GM12878 (cell line): ENCODE data around the gene RNF112.

Experiments used
- FOXM1 ChIP-seq: IDR thresholded peaks from 2 replicates; pipeline ENCODE4 v1.6.1; 2012; ENCODE audit warnings: low read depth, mild to moderate bottlenecking, inconsistent platforms, low read length, moderate library complexity
- STAT3 ChIP-seq: IDR thresholded peaks from 2 replicates; pipeline ENCODE4 v1.6.1; 2011; ENCODE audit warnings: low read depth, low read length, improper control_type of control experiment
- TCF3 ChIP-seq: IDR thresholded peaks from 2 replicates; pipeline ENCODE4 v1.6.1; 2012; ENCODE audit warnings: low read depth, mild to moderate bottlenecking, low read length, borderline replicate concordance; ENCODE audit not compliant: insufficient read depth
- TF ChIP-seq, protein P1 (sequence below): IDR thresholded peaks from 2 replicates; pipeline ENCODE4 v1.6.1; 2011; ENCODE audit warnings: mild to moderate bottlenecking, low read depth, low read length, moderate library complexity; ENCODE audit not compliant: insufficient replicate concordance
- TF ChIP-seq, protein P2 (sequence below): IDR thresholded peaks from 2 replicates; pipeline ENCODE4 v1.6.1; 2012; ENCODE audit warnings: low read depth, low read length, improper control_type of control experiment
- TF ChIP-seq, protein P3 (sequence below): fragments of 450-650 bp; formaldehyde crosslinking; IDR thresholded peaks from 2 replicates; pipeline ENCODE4 v1.4.0; 2022; ENCODE audit warnings: mild to moderate bottlenecking, moderate library complexity
- TF ChIP-seq, protein P4 (sequence below): IDR thresholded peaks from 2 replicates; pipeline ENCODE4 v1.6.1; 2011; ENCODE audit warnings: borderline replicate concordance, low read depth, mild to moderate bottlenecking, moderate library complexity, low read length; ENCODE audit not compliant: insufficient read depth, poor library complexity, severe bottlenecking
- TF ChIP-seq, protein P5 (sequence below): IDR thresholded peaks from 2 replicates; pipeline ENCODE4 v1.6.1; 2012; ENCODE audit warnings: low read depth, low read length, improper control_type of control experiment
- TF ChIP-seq, protein P6 (sequence below): IDR thresholded peaks from 2 replicates; pipeline ENCODE4 v1.6.1; 2012; ENCODE audit warnings: low read depth, low read length, improper control_type of control experiment
- TF ChIP-seq, protein P7 (sequence below), 3 experiments: IDR thresholded peaks in 2 of 3; conservative IDR thresholded peaks in 1 of 3; 2 replicates each; pipeline ENCODE4 v1.5.1; 2011; ENCODE audit warnings: low read depth in 3 of 3, low read length in 3 of 3, mild to moderate bottlenecking in 3 of 3, control low read depth in 2 of 3, moderate library complexity in 2 of 3, inconsistent platforms in 1 of 3, mixed read lengths in 1 of 3; ENCODE audit not compliant: control insufficient read depth in 2 of 3, insufficient read depth in 1 of 3; ENCODE audit errors: extremely low read depth in 1 of 3

DNA sequence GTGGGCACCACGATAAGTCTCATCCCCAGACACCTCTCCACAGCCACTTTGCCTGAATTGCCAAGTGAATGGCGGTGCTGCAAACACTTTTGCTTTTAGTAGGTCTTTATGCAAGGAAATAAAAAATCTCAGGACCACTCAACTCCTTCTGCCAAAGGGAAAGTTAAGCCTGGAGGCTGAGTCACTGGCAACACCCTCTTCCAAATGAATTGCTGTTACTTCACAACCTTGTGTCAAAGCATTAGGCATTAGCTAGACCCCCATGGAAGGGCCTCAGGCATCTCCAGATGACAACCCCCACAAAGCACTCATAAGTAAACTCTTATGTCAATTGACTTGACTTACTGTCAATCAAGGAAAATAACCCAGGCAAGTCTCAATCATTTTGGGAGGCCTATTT lies 43.0 kb downstream of the RNF112 start:
- TF ChIP-seq, protein P1, sequence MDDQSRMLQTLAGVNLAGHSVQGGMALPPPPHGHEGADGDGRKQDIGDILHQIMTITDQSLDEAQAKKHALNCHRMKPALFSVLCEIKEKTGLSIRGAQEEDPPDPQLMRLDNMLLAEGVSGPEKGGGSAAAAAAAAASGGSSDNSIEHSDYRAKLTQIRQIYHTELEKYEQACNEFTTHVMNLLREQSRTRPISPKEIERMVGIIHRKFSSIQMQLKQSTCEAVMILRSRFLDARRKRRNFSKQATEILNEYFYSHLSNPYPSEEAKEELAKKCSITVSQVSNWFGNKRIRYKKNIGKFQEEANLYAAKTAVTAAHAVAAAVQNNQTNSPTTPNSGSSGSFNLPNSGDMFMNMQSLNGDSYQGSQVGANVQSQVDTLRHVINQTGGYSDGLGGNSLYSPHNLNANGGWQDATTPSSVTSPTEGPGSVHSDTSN: no peak
- TF ChIP-seq, protein P2, sequence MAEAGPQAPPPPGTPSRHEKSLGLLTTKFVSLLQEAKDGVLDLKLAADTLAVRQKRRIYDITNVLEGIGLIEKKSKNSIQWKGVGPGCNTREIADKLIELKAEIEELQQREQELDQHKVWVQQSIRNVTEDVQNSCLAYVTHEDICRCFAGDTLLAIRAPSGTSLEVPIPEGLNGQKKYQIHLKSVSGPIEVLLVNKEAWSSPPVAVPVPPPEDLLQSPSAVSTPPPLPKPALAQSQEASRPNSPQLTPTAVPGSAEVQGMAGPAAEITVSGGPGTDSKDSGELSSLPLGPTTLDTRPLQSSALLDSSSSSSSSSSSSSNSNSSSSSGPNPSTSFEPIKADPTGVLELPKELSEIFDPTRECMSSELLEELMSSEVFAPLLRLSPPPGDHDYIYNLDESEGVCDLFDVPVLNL: no peak
- TF ChIP-seq TCF3: no peak
- TF ChIP-seq, protein P3, sequence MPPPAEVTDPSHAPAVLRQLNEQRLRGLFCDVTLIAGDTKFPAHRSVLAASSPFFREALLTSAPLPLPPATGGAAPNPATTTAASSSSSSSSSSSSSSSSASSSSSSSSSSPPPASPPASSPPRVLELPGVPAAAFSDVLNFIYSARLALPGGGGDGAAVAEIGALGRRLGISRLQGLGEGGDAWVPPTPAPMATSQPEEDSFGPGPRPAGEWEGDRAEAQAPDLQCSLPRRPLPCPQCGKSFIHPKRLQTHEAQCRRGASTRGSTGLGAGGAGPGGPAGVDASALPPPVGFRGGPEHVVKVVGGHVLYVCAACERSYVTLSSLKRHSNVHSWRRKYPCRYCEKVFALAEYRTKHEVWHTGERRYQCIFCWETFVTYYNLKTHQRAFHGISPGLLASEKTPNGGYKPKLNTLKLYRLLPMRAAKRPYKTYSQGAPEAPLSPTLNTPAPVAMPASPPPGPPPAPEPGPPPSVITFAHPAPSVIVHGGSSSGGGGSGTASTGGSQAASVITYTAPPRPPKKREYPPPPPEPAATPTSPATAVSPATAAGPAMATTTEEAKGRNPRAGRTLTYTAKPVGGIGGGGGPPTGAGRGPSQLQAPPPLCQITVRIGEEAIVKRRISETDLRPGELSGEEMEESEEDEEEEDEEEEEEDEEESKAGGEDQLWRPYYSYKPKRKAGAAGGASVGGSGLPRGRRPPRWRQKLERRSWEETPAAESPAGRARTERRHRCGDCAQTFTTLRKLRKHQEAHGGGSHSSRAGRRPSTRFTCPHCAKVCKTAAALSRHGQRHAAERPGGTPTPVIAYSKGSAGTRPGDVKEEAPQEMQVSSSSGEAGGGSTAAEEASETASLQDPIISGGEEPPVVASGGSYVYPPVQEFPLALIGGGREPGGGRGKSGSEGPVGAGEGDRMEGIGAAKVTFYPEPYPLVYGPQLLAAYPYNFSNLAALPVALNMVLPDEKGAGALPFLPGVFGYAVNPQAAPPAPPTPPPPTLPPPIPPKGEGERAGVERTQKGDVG (CRISPR knock-in tag): no peak
- TF ChIP-seq, protein P4, sequence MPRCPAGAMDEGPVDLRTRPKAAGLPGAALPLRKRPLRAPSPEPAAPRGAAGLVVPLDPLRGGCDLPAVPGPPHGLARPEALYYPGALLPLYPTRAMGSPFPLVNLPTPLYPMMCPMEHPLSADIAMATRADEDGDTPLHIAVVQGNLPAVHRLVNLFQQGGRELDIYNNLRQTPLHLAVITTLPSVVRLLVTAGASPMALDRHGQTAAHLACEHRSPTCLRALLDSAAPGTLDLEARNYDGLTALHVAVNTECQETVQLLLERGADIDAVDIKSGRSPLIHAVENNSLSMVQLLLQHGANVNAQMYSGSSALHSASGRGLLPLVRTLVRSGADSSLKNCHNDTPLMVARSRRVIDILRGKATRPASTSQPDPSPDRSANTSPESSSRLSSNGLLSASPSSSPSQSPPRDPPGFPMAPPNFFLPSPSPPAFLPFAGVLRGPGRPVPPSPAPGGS: no peak
- TF ChIP-seq, protein P5, sequence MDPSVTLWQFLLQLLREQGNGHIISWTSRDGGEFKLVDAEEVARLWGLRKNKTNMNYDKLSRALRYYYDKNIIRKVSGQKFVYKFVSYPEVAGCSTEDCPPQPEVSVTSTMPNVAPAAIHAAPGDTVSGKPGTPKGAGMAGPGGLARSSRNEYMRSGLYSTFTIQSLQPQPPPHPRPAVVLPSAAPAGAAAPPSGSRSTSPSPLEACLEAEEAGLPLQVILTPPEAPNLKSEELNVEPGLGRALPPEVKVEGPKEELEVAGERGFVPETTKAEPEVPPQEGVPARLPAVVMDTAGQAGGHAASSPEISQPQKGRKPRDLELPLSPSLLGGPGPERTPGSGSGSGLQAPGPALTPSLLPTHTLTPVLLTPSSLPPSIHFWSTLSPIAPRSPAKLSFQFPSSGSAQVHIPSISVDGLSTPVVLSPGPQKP: no peak
- TF ChIP-seq, protein P6, sequence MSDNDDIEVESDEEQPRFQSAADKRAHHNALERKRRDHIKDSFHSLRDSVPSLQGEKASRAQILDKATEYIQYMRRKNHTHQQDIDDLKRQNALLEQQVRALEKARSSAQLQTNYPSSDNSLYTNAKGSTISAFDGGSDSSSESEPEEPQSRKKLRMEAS: no peak
- TF ChIP-seq FOXM1: no peak
- TF ChIP-seq STAT3: no peak
- TF ChIP-seq, protein P7, sequence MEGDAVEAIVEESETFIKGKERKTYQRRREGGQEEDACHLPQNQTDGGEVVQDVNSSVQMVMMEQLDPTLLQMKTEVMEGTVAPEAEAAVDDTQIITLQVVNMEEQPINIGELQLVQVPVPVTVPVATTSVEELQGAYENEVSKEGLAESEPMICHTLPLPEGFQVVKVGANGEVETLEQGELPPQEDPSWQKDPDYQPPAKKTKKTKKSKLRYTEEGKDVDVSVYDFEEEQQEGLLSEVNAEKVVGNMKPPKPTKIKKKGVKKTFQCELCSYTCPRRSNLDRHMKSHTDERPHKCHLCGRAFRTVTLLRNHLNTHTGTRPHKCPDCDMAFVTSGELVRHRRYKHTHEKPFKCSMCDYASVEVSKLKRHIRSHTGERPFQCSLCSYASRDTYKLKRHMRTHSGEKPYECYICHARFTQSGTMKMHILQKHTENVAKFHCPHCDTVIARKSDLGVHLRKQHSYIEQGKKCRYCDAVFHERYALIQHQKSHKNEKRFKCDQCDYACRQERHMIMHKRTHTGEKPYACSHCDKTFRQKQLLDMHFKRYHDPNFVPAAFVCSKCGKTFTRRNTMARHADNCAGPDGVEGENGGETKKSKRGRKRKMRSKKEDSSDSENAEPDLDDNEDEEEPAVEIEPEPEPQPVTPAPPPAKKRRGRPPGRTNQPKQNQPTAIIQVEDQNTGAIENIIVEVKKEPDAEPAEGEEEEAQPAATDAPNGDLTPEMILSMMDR (IDR thresholded peaks at IDR 0.05 in 2 of 3, conservative IDR thresholded peaks at IDR 0.05 in 1 of 3; ENCODE audit: control insufficient read depth in 2 of 3, extremely low read depth in 1 of 3, insufficient read depth in 1 of 3, low read depth in 3 of 3, low read length in 3 of 3): no peak
